H1 (cell line): ENCODE results near the gene FAM193B. TPM values are rescaled to one million over a fixed set of nuclear protein-coding genes. Genes with fewer than 3 reads are reported as not detected.

ENCODE experiments used
- CTCF ChIA-PET: fragments of 300-600 bp; sonication (Branson Sonifier 250); formaldehyde crosslinking; loops from one replicate; lab custom pipeline; 2021; ENCODE audit not compliant: partially characterized antibody; lab: Charles Lee
- POLR2A ChIA-PET: fragments of 300-600 bp; sonication (Branson Sonifier 250); formaldehyde crosslinking; loops from one replicate; lab custom pipeline; 2021; ENCODE audit warnings: inconsistent platforms; ENCODE audit not compliant: partially characterized antibody; lab: Charles Lee
- DNase-seq, 2 experiments: peaks; one replicate each; pipeline versions ENCODE4 v3.0.0 to v3.0.0-alpha.2; 2010 to 2022; ENCODE audit warnings: low spot score in 2 of 2, low read depth in 1 of 2, mixed read lengths in 1 of 2
- FAIRE-seq: peaks from 2 replicates; lab custom pipeline; 2011; peaks lifted over from hg19 to GRCh38; lab: Jason Lieb, UNC
- H2AFZ ChIP-seq: 2 replicates; pipeline ENCODE4 v1.8.1; 2012; ENCODE audit warnings: low read length, inconsistent platforms
- H2AK5ac ChIP-seq: 2 replicates; pipeline ENCODE4 v1.6.1; 2013; ENCODE audit warnings: low read depth, low read length
- H2BK120ac ChIP-seq: replicated peaks from 2 replicates; pipeline ENCODE3; 2013; ENCODE audit warnings: low read depth, low read length, inconsistent platforms
- H2BK12ac ChIP-seq: 2 replicates; pipeline ENCODE4 v1.6.1; 2013; ENCODE audit warnings: low read depth, low read length
- H2BK15ac ChIP-seq: 2 replicates; pipeline ENCODE4 v1.6.1; 2013; ENCODE audit warnings: low read length
- H2BK20ac ChIP-seq: 2 replicates; pipeline ENCODE4 v1.6.1; 2013; ENCODE audit warnings: low read length
- H2BK5ac ChIP-seq: 2 replicates; pipeline ENCODE4 v1.6.1; 2013; ENCODE audit warnings: low read depth, low read length
- H3K14ac ChIP-seq: 2 replicates; pipeline ENCODE4 v1.6.1; 2013; ENCODE audit warnings: inconsistent platforms; ENCODE audit not compliant: insufficient read length
- H3K18ac ChIP-seq: 2 replicates; pipeline ENCODE4 v1.6.1; 2013; ENCODE audit warnings: low read length; ENCODE audit errors: extremely low read depth
- H3K23ac ChIP-seq: 2 replicates; pipeline ENCODE4 v1.6.1; 2013; ENCODE audit warnings: inconsistent platforms; ENCODE audit not compliant: insufficient read length
- H3K23me2 ChIP-seq: 2 replicates; pipeline ENCODE4 v1.6.1; 2013; ENCODE audit warnings: low read depth, low read length
- H3K27ac ChIP-seq: 2 replicates; pipeline ENCODE4 v1.6.1; 2011; ENCODE audit warnings: low read depth, low read length, inconsistent platforms
- H3K27me3 ChIP-seq, 4 experiments: replicated peaks in 1 of 4; 1 replicate in 1 of 4; 2 replicates in 3 of 4; pipeline versions ENCODE4 v1.6.1 to v1.8.1; 2011 to 2013; ENCODE audit warnings: low read length in 3 of 4, mild to moderate bottlenecking in 3 of 4, inconsistent platforms in 2 of 4, mixed read lengths in 2 of 4, moderate library complexity in 1 of 4; ENCODE audit not compliant: control insufficient read depth in 3 of 4, insufficient read depth in 3 of 4; ENCODE audit errors: extremely low read depth in 1 of 4
- H3K36me3 ChIP-seq, 4 experiments: 2 replicates each; pipeline versions ENCODE4 v1.6.1 to v1.8.1; 2011 to 2013; ENCODE audit warnings: mild to moderate bottlenecking in 4 of 4, low read length in 3 of 4, moderate library complexity in 2 of 4, control low read depth in 1 of 4, inconsistent platforms in 1 of 4; ENCODE audit not compliant: insufficient read depth in 4 of 4, control insufficient read depth in 2 of 4
- H3K4ac ChIP-seq: replicated peaks from 2 replicates; pipeline ENCODE3; 2013; ENCODE audit warnings: low read length, low read depth, mixed read lengths, inconsistent platforms; ENCODE audit not compliant: insufficient read length
- H3K4me1 ChIP-seq, 4 experiments: replicated peaks in 1 of 4; 1 replicate in 1 of 4; 2 replicates in 3 of 4; pipeline versions ENCODE4 v1.6.1 to v1.8.1; 2011 to 2013; ENCODE audit warnings: low read length in 3 of 4, inconsistent platforms in 2 of 4, mixed read lengths in 1 of 4; ENCODE audit not compliant: insufficient read depth in 4 of 4, control insufficient read depth in 3 of 4
- H3K4me2 ChIP-seq, 2 experiments: 2 replicates each; pipeline versions ENCODE4 v1.6.1 to v1.8.1; 2011 to 2013; ENCODE audit warnings: low read depth in 2 of 2, low read length in 2 of 2, control low read depth in 1 of 2, inconsistent platforms in 1 of 2, mild to moderate bottlenecking in 1 of 2; ENCODE audit not compliant: insufficient read depth in 1 of 2
- H3K4me3 ChIP-seq, 4 experiments: fragments of 200-600, 300-600 bp in 1 of 4; sonication (generic), shearing (Covaris generic), sonication (Bioruptor Twin) in 1 of 4; 2 replicates each; pipeline versions ENCODE4 v1.5.1 to v1.8.1; 2011 to 2016; ENCODE audit warnings: low read length in 4 of 4, low read depth in 3 of 4, control low read depth in 2 of 4, inconsistent platforms in 2 of 4, mild to moderate bottlenecking in 2 of 4, mixed read lengths in 1 of 4, moderate library complexity in 1 of 4; ENCODE audit not compliant: insufficient read depth in 2 of 4; ENCODE audit errors: extremely low read depth in 1 of 4
- H3K56ac ChIP-seq: replicated peaks from 2 replicates; pipeline ENCODE3; 2013; ENCODE audit warnings: low read depth, mild to moderate bottlenecking, mixed read lengths, low read length, inconsistent platforms; ENCODE audit not compliant: insufficient read length
- H3K79me1 ChIP-seq: 2 replicates; pipeline ENCODE4 v1.6.1; 2013; ENCODE audit warnings: low read depth, low read length, control low read depth
- H3K79me2 ChIP-seq, 2 experiments: 2 replicates each; pipeline versions ENCODE4 v1.6.1 to v1.8.1; 2012 to 2013; ENCODE audit warnings: low read length in 2 of 2, mild to moderate bottlenecking in 2 of 2, inconsistent platforms in 1 of 2; ENCODE audit not compliant: insufficient read depth in 2 of 2, control insufficient read depth in 1 of 2
- H3K9ac ChIP-seq, 4 experiments: replicated peaks in 1 of 4; 1 replicate in 1 of 4; 2 replicates in 3 of 4; pipeline versions ENCODE4 v1.6.1 to v1.8.1; 2011 to 2013; ENCODE audit warnings: low read depth in 3 of 4, low read length in 3 of 4, control low read depth in 2 of 4, mild to moderate bottlenecking in 2 of 4, moderate library complexity in 2 of 4, inconsistent platforms in 1 of 4; ENCODE audit errors: extremely low read depth in 1 of 4
- H3K9me3 ChIP-seq, 2 experiments: 2 replicates each; pipeline versions ENCODE4 v1.6.1 to v1.8.1; 2012 to 2013; ENCODE audit warnings: mild to moderate bottlenecking in 2 of 2, moderate library complexity in 2 of 2, control low read depth in 1 of 2, inconsistent platforms in 1 of 2, low read depth in 1 of 2, low read length in 1 of 2, mixed read lengths in 1 of 2; ENCODE audit not compliant: insufficient read depth in 2 of 2
- H4K20me1 ChIP-seq, 2 experiments: replicated peaks in 1 of 2; 2 replicates each; pipeline versions ENCODE3 to v1.8.1; 2011 to 2013; ENCODE audit warnings: inconsistent platforms in 2 of 2, low read length in 2 of 2, mild to moderate bottlenecking in 1 of 2; ENCODE audit not compliant: insufficient read depth in 2 of 2, control insufficient read depth in 1 of 2
- H4K5ac ChIP-seq: 2 replicates; pipeline ENCODE4 v1.6.1; 2013; ENCODE audit warnings: low read length, low read depth, mixed read lengths, inconsistent platforms; ENCODE audit not compliant: insufficient read length
- H4K8ac ChIP-seq: 2 replicates; pipeline ENCODE4 v1.8.0; 2013; ENCODE audit warnings: mild to moderate bottlenecking, moderate library complexity, low read length, inconsistent platforms; ENCODE audit not compliant: insufficient read depth; ENCODE audit errors: extremely low read depth
- H4K91ac ChIP-seq: replicated peaks from 2 replicates; pipeline ENCODE3; 2013; ENCODE audit warnings: low read length, mixed read lengths, inconsistent platforms; ENCODE audit not compliant: insufficient read length
- BACH1 ChIP-seq: IDR thresholded peaks from 2 replicates; pipeline ENCODE4 v1.6.1; 2012; ENCODE audit warnings: low read length, improper control_type of control experiment
- CEBPB ChIP-seq: IDR thresholded peaks from 2 replicates; pipeline ENCODE4 v1.6.1; 2012; ENCODE audit warnings: low read depth, low read length
- EZH2 ChIP-seq: fragments of 200-600 bp; sonication (generic); IDR thresholded peaks from 2 replicates; pipeline ENCODE4 v1.7.1; 2012; ENCODE audit warnings: low read depth, mild to moderate bottlenecking, moderate library complexity, low read length, inconsistent platforms; ENCODE audit not compliant: severe bottlenecking
- KDM4A ChIP-seq: IDR thresholded peaks from one replicate; pipeline ENCODE4 v1.7.1; 2012; ENCODE audit warnings: low read depth, mild to moderate bottlenecking, moderate library complexity, low read length, inconsistent platforms; ENCODE audit not compliant: severe bottlenecking
- NANOG ChIP-seq: IDR thresholded peaks from 2 replicates; pipeline ENCODE4 v1.6.1; 2011; ENCODE audit warnings: low read length, low read depth, mild to moderate bottlenecking, inconsistent platforms; ENCODE audit not compliant: insufficient read depth, poor library complexity, severe bottlenecking
- SIRT6 ChIP-seq: IDR thresholded peaks from one replicate; pipeline ENCODE4 v1.7.1; 2012; ENCODE audit warnings: low read length, inconsistent platforms
- SRF ChIP-seq: IDR thresholded peaks from 2 replicates; pipeline ENCODE4 v1.6.1; 2011; ENCODE audit warnings: mild to moderate bottlenecking, low read depth, low read length, moderate library complexity
- WGBS, 2 experiments: shearing (Covaris generic) in 1 of 2; methylation state at CpG; one replicate each; pipeline versions ENCODE4 v1.1.6 to v1.1.7; 2013 to 2015; ENCODE audit warnings: low lambda C conversion rate in 2 of 2, mixed read lengths in 2 of 2, inconsistent platforms in 1 of 2, low coverage in 1 of 2, missing lambda C conversion rate in 1 of 2; ENCODE audit not compliant: insufficient replicate concordance in 2 of 2, insufficient coverage in 1 of 2, insufficient read length in 1 of 2; ENCODE audit errors: extremely low coverage in 1 of 2, missing lambda C conversion rate in 1 of 2; 5-methylcytosine and 5-hydroxymethylcytosine counted together
- polyA plus RNA-seq, 7 experiments: library from polyadenylated mRNA; depleted of rRNA in 3 of 7; stranded (reverse) in 5 of 7; unstranded in 2 of 7; fragments of >200 nt in 5 of 7; fragments of 200-250 nt in 2 of 7; gene quantifications; 1 replicate in 5 of 7; 2 replicates in 1 of 7; 4 replicates in 1 of 7; pipeline versions ENCODE4 v1.2.1 to v1.2.3, GENCODE V29; 2011 to 2013; ENCODE audit warnings: missing spikeins in 2 of 7, mixed read lengths in 2 of 7
- total RNA-seq: library from RNA; stranded (reverse); fragmentation: NEBNext Ultra II Directional; extraction: Animal tissue kit (Norgen Biotek cat#: 25700); gene quantifications from 2 replicates; pipeline ENCODE4 v1.2.1, GENCODE V29; 2021

FAM193B gene
- total and polyA plus RNA-seq, 2 of the 8 experiments (the other 6 are each of a cell fraction or from before 2014, with no cell fraction given), result 49.9 to 69.8 TPM

- H3K14ac ChIP-seq, result no peak overlapping the region
- no peak overlapping the region for H3K23ac ChIP-seq
- TF ChIP-seq SIRT6 (no peak), CEBPB (no peak), SRF (no peak), BACH1 (no peak), EZH2 (no peak), NANOG (no peak), KDM4A (no peak)
- no peak overlapping the region for H3K9ac ChIP-seq
- H2AK5ac ChIP-seq, result 0 out of 2 replicates have a peak overlapping the region, but pooled peaks have one; percentile 28
- CTCF ChIA-PET, result interaction anchor here (0.8 to 20.8 kb wide), 15 partner anchors 7 to 193 kb away, joined by 3 to 306 read pairs (median 5); partner anchors contain the start of genes DBN1 and DOK3
- no peaks in the 10 kb centered on the region for H4K20me1 ChIP-seq
- POLR2A ChIA-PET, result interaction anchor here (1.2 to 67.5 kb wide), 7 partner anchors 12 to 101 kb away, joined by 3 to 3349 read pairs (median 7); partner anchors contain the start of genes DBN1, DDX41, DOK3 and PDLIM7
- no peaks in the 10 kb centered on the region for H3K79me2 ChIP-seq
- no peak overlapping the region for H3K4ac ChIP-seq
- 83% methylated on average over 16 of the region's 16 CpGs; no CpG with 5 or more reads in 1 of the 2 experiments for WGBS, 2 experiments
- no peak overlapping the region for H4K91ac ChIP-seq
- peaks cover 6% of the 10 kb centered on the region for H3K23me2 ChIP-seq
- no peak overlapping the region for H2AFZ ChIP-seq
- H2BK120ac ChIP-seq, result no peak overlapping the region
- DNase-seq (no peak), FAIRE-seq (no peak)
- no peaks in the 10 kb centered on the region for H3K79me1 ChIP-seq
- no peak overlapping the region for H3K18ac ChIP-seq
- peaks cover 0 to 8% (median 0%) of the 10 kb centered on the region in 4 experiments; a peak in 1 of 8 replicates for H3K36me3 ChIP-seq
- no peak overlapping the region for H3K4me3 ChIP-seq
- no peak overlapping the region for H3K4me2 ChIP-seq
- no peak overlapping the region for H4K8ac ChIP-seq
- no peak overlapping the region for H2BK15ac ChIP-seq
- H3K56ac ChIP-seq, result no peak overlapping the region
- no peaks in the 10 kb centered on the region for H3K9me3 ChIP-seq
- H3K27ac ChIP-seq, result no peak overlapping the region
- no peak overlapping the region for H2BK12ac ChIP-seq
- peaks cover 2 to 12% (median 11%) of the 10 kb centered on the region in 4 experiments; a peak in 6 of 7 replicates for H3K27me3 ChIP-seq
- peaks cover 0 to 9% (median 6%) of the 10 kb centered on the region in 4 experiments; a peak in 5 of 7 replicates for H3K4me1 ChIP-seq
- H2BK5ac ChIP-seq, result no peak overlapping the region
- 0 out of 2 replicates have a peak overlapping the region, but pooled peaks have one; percentile 72 for H2BK20ac ChIP-seq
- H4K5ac ChIP-seq, result no peak overlapping the region
These were observed 51.5 kb downstream of the FAM193B start for GRCh38 chr5:177502886-177503285.
